Ishikawa (cell line): ENCODE measurements around the gene PDSS2.

Experiments
- CEBPB ChIP-seq: IDR thresholded peaks from 2 replicates; pipeline ENCODE4 v1.6.1; 2012
- FOXM1 ChIP-seq: IDR thresholded peaks from 2 replicates; pipeline ENCODE4 v1.6.1; 2012; ENCODE audit warnings: low read depth, borderline replicate concordance
- NFIC ChIP-seq: IDR thresholded peaks from 2 replicates; pipeline ENCODE4 v1.6.1; 2012
- RAD21 ChIP-seq: IDR thresholded peaks from 2 replicates; pipeline ENCODE4 v1.6.1; 2012; ENCODE audit warnings: low read depth
- TAF1 ChIP-seq: IDR thresholded peaks from 2 replicates; pipeline ENCODE4 v1.6.1; 2012; ENCODE audit warnings: low read depth, mild to moderate bottlenecking
- YY1 ChIP-seq: IDR thresholded peaks from 2 replicates; pipeline ENCODE4 v1.6.1; 2012; ENCODE audit warnings: low read depth
- ZBTB7A ChIP-seq: IDR thresholded peaks from 2 replicates; pipeline ENCODE4 v1.6.1; 2012; ENCODE audit warnings: low read depth
- TF ChIP-seq, protein P1 (sequence below): IDR thresholded peaks from 2 replicates; pipeline ENCODE4 v1.6.1; 2012

DNA sequence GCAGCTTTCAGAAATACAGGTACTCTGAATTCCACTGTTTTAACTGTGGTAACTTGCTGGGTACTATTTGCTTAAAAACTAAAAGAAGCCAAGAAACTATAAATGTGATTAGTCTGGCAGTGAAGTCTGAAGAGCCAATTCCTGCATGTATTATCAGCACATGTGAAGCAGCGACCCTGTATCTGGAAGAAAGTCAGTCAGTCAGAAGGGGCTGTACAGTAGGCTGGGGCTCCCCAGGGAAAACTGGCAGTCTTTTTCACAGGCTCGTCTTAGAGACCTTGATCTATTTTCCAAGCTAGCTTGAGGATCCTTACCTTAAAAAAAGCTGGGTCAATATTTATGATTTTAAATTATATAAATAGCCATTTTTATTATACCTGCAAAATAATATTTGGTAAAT, 104.9 kb downstream of the PDSS2 start:
- no peak for TF ChIP-seq CEBPB
- TF ChIP-seq ZBTB7A = no peak
- no peak for TF ChIP-seq RAD21
- no peak for TF ChIP-seq TAF1
- no peak for TF ChIP-seq YY1
- no peak for TF ChIP-seq NFIC
- no peak for TF ChIP-seq FOXM1
- TF ChIP-seq, protein P1, sequence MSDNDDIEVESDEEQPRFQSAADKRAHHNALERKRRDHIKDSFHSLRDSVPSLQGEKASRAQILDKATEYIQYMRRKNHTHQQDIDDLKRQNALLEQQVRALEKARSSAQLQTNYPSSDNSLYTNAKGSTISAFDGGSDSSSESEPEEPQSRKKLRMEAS = no peak
